ENCODE data around the gene NAIF1.
"Not testable (repeated sequence)": the region's sequence is repeated elsewhere in the genome, so short reads cannot be mapped to it uniquely, and the experiment has no call there.

The NAIF1 gene

GRCh38 chr9:128066713-128067644, at the start of gene NAIF1:
Gene NAIF1 (minus strand): TSS chr9:128067320. CDS start chr9:128067101, 219 bp downstream.
- DNase-seq (ENCODE audit: low spot score) = peak; percentile 98

- no peak for DNase-seq (ENCODE audit: low spot score)
Measured at GRCh38 chr9:128116104-128117083, 49.3 kb upstream of the NAIF1 start.

- DNase-seq (ENCODE audit: low spot score) = no peak
Measured at GRCh38 chr9:128115187-128116103, 48.3 kb upstream of the NAIF1 start.

GRCh38 chr9:128114326-128115186, 47.4 kb upstream of the NAIF1 start:
- no peak for DNase-seq (ENCODE audit: low spot score)

GRCh38 chr9:128113526-128114325, 46.6 kb upstream of the NAIF1 start:
- no peak for DNase-seq (ENCODE audit: low spot score)

- DNase-seq (ENCODE audit: low spot score) = not testable (repeated sequence)
Measured at GRCh38 chr9:128111726-128112125, 44.6 kb upstream of the NAIF1 start.

- DNase-seq (ENCODE audit: low spot score) = no peak
Measured at GRCh38 chr9:128109050-128109709, 42.1 kb upstream of the NAIF1 start.

GRCh38 chr9:128108269-128109049, 41.3 kb upstream of the NAIF1 start:
- DNase-seq (ENCODE audit: low spot score) = no peak

- no peak for DNase-seq (ENCODE audit: low spot score)
Measured at GRCh38 chr9:128107468-128108268, 40.5 kb upstream of the NAIF1 start.

- no peak for DNase-seq (ENCODE audit: low spot score)
Measured at GRCh38 chr9:128106940-128107467, 39.9 kb upstream of the NAIF1 start.

- DNase-seq (ENCODE audit: low spot score) = no peak
Measured at GRCh38 chr9:128106181-128106939, 39.2 kb upstream of the NAIF1 start.

GRCh38 chr9:128105538-128106175, 38.5 kb upstream of the NAIF1 start:
- no peak for DNase-seq (ENCODE audit: low spot score)

GRCh38 chr9:128104171-128104618, 37.1 kb upstream of the NAIF1 start:
- no peak for DNase-seq (ENCODE audit: low spot score)

GRCh38 chr9:128103589-128103962, 36.5 kb upstream of the NAIF1 start:
- DNase-seq (ENCODE audit: low spot score) = no peak

- DNase-seq (ENCODE audit: low spot score) = no peak
Measured at GRCh38 chr9:128102861-128103588, 35.9 kb upstream of the NAIF1 start.

Measured in ecto neural progenitor cell (in vitro differentiated cells).